Raji (cell line): Measurements from ENCODE around the gene ELFN1.

Source experiments
- POLR2A ChIP-seq: IDR thresholded peaks from 2 replicates; pipeline ENCODE4 v1.6.1; 2011; ENCODE audit warnings: low read depth, low read length, control low read depth; ENCODE audit not compliant: insufficient read depth

The ELFN1 gene

DNA sequence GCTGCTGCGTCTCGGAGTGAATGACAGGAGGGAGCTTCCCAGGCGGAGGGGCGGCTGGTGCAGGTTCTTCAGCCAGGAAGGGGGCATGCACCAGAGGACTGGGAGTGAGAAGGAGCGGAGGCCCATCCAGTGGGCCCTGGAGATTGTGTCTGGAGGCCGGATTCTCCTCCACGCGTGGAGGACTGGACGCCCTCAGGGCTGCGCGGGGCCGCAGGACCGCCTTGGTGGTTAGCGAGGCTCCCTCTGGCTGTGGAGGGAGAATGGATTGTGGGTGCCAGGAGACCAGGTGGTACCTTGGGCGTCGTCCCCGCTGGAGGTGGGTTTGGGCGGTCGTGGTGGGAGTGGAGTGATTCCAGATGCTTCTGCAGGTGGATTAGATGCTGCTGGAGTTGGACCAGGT is 68.9 kb downstream of the ELFN1 start:
- no peak for TF ChIP-seq POLR2A

DNA sequence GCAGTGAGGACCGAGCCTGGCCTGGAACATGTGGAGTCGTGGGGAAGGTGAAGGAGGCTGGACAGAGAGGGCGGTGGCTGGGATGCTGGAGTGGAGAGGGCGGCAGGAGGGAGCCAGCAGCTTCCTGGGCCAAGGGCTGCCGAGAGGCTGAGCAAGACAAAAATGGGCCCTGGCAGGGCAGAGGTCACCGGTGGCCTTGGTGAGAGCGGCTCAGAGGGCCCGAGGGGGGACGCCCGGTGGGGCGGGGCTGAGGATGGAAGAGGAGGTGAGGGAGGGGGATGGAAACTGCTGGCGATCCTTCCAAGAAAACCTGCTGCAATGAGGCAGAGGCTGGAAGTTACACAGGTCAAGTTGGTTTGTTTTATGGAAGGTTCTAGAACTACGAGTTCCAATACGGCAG is 69.5 kb downstream of the ELFN1 start:
- TF ChIP-seq POLR2A = no peak

DNA sequence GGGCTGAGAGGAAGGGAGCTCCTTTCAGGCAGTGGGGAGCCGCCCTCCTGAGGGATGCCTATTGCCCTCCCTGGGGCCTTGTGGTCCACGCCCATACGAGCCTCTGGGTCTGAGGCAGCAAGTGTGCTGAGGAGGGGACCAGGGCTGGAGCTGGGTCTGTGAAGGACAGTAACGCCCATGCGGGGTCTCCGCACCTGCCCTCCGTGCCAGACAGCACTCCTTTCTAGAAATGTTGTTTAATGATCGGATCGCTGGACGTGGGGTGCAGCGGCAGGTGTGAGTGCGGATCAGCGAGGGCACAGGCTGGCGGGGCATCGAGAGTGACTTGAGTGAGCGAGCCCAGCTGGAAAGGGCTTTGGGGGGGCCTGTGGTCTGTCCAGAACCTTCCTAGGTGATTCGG is 70.1 kb downstream of the ELFN1 start:
- TF ChIP-seq POLR2A = no peak

DNA sequence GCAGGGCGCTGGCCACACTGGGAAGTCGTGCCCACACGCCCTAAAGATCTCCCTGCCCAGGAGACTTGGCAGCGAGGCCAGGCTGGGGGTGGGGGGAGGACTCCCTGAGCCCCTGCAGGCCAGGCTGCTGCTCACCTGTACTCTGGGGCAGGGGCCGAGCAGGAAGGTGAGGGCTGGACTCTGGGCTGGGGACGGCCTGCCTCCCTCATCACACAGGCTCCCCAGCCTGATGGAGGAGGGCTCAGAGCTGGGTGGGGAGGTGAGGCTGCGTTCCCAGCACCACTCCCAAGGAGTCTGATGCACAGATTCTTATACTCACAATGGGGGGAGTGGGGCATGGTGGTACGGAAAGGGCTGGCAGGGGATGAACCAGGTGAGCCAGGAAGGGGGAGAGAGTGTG is 71.2 kb downstream of the ELFN1 start:
- no peak for TF ChIP-seq POLR2A

DNA sequence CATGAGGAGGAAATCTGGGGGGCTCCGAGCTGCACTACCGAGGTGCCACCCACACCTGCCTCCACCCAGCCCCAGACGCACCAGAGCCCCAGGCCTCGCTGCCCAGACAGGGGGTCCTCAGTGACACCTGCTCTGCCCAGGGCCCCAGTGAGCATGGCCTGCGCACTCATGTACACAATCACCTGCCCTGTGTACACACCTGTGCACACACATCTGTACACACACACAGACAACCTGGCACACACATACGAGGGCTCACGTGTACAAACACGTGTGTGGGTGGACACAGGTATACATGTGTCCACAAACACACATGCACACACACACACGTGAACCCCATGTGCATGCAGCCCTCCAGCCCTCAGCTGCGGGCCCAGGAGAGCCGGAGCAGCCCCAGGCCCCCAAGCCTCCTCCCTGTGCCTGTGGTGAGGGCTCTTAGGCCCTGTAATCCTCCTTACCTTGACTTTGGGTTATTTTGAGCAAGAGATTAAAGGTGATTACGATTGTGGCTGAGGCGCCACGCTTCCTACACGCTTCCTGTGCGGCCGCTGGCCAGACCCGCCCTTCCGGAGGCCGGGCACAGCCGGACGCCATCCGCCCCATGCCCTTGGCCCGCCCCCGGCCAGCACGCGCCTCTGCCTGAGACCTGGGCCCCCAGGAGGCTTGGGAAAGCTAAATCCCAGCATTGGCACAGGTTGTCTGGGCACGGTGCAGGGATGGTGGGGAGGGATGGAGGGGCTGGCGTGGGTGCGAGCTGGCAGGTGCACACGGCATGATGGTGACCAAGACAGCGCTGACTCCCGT is 71.9 kb downstream of the ELFN1 start:
- no peak for TF ChIP-seq POLR2A

DNA sequence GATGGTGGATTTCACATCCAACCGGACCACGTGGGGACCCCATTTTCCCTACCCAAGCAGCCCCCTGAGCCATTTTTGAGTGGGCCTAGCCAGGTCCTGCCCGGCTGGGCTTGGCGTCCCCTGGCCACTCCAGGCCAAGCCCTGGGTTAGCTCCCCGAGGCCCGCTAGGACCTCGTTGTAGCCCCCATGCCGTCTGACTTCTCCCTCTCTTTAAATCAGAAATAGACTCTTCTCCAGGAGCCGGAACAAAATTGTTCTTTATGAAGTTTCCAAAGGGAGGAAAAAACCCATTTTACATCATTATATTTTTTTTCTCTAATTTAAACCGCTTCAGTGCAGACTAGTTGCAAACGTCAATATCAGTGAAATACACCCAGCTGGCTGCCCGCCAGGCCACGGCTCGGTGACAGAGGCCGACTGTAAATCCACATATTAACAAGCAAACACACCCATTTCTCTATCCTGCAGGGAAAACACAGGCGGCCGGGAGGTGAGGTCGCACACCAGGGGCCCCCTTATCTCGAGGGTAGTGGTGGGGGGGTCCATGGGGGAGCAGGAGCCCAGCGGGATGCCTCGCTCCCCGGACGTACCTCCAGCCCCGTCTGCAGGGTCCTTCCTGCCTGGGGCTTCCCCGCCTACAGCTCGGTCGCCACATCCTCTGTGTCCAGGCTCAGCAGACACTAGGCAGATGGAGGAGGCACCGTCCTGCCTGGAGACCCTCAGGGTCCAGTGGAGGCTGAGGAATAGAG is 72.7 kb downstream of the ELFN1 start:
- no peak for TF ChIP-seq POLR2A

DNA sequence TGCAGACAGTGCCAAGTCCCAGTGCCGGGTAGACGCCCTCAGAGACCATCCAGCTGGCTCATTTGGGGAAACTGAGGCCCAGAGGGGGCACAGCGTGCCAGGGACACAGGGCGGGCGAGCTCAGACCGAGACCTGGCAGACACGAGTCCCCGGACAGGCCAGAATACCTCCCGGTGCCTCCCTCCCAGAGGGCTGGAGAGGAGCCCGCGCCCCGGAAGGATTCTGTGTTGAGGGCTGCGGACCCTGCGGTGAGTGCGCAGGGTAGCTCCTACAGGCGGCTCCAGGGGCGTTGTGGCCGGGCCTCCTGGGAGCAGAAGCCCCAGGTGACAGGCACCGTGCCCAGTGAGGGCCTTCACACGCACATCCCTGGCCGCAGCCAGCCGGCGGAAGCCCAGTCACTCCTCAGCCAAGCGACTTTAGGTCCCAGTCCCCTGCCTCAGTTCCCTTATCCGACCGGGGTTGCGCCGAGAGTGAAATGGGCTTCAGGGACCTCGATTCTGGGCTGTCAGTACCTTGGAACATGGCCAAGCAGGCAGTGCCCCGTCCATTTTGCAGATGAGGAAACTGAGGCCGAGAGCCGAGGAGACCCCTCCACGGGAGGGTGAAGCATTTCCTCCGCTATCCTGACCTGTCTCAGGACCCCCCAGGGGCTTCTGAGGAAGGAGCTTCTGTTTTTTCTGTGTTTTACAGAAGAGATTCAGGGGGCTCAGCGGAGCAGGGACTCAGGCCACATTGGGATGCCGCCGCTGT is 73.6 kb downstream of the ELFN1 start:
- TF ChIP-seq POLR2A = no peak

DNA sequence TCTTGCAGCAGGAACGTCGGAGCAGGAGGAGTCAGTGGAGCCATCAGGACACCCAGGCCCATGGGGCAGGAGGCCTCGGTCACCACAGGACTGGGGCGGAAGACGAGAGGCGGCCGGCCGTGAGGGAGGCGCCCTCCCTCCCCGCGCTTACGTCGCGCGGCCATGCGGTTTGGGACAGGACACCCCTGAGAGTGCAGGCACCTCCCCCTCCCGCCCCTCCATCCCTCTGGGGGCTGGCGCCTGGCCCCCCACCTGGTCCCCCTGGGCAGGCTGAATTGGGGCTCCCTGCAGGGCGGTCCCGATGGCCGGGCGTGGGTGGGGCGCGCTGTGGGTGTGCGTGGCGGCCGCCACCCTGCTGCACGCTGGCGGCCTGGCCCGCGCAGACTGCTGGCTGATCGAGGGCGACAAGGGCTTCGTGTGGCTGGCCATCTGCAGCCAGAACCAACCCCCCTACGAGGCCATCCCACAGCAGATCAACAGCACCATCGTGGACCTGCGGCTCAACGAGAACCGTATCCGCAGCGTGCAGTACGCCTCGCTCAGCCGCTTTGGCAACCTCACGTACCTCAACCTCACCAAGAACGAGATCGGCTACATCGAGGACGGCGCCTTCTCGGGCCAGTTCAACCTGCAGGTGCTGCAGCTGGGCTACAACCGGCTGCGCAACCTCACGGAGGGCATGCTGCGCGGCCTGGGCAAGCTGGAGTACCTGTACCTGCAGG is 74.4 kb downstream of the ELFN1 start:
- TF ChIP-seq POLR2A = no peak

DNA sequence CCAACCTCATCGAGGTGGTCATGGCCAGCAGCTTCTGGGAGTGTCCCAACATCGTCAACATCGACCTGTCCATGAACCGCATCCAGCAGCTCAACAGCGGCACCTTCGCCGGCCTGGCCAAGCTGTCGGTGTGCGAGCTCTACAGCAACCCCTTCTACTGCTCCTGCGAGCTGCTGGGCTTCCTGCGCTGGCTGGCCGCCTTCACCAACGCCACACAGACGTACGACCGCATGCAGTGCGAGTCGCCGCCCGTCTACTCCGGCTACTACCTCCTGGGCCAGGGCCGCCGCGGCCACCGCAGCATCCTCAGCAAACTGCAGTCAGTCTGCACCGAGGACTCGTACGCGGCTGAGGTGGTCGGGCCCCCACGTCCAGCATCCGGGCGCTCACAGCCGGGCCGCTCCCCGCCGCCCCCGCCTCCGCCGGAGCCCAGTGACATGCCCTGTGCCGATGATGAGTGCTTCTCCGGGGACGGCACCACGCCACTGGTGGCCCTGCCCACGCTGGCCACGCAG is 75.0 kb downstream of the ELFN1 start:
- no peak for TF ChIP-seq POLR2A

DNA sequence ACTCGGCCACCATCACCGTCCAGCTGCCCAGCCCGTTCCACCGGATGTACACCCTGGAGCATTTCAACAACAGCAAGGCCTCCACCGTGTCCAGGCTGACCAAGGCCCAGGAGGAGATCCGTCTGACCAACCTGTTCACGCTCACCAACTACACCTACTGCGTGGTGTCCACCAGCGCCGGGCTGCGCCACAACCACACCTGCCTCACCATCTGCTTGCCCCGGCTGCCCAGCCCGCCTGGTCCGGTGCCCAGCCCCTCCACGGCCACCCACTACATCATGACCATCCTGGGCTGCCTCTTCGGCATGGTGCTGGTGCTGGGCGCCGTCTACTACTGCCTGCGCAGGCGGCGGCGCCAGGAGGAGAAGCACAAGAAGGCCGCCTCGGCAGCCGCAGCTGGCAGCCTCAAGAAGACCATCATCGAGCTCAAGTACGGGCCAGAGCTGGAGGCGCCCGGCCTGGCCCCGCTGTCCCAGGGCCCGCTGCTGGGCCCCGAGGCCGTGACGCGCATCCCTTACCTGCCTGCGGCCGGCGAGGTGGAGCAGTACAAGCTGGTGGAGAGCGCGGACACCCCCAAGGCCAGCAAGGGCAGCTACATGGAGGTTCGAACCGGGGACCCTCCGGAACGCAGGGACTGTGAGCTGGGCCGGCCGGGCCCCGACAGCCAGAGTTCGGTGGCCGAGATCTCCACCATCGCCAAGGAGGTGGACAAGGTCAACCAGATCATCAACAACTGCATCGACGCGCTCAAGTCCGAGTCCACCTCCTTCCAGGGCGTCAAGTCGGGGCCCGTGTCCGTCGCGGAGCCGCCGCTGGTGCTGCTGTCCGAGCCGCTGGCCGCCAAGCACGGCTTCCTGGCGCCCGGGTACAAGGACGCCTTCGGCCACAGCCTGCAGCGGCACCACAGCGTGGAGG is 75.8 kb downstream of the ELFN1 start:
- no peak for TF ChIP-seq POLR2A

DNA sequence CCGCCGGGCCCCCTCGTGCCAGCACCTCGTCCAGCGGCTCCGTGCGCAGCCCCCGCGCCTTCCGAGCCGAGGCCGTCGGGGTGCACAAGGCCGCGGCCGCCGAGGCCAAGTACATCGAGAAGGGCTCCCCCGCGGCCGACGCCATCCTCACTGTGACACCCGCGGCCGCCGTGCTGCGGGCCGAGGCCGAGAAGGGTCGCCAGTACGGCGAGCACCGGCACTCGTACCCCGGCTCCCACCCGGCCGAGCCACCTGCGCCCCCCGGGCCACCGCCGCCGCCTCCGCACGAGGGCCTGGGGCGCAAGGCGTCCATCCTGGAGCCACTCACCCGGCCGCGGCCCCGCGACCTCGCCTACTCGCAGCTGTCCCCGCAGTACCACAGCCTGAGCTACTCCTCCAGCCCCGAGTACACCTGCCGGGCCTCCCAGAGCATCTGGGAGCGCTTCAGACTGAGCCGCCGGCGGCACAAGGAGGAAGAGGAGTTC is 76.5 kb downstream of the ELFN1 start:
- no peak for TF ChIP-seq POLR2A

DNA sequence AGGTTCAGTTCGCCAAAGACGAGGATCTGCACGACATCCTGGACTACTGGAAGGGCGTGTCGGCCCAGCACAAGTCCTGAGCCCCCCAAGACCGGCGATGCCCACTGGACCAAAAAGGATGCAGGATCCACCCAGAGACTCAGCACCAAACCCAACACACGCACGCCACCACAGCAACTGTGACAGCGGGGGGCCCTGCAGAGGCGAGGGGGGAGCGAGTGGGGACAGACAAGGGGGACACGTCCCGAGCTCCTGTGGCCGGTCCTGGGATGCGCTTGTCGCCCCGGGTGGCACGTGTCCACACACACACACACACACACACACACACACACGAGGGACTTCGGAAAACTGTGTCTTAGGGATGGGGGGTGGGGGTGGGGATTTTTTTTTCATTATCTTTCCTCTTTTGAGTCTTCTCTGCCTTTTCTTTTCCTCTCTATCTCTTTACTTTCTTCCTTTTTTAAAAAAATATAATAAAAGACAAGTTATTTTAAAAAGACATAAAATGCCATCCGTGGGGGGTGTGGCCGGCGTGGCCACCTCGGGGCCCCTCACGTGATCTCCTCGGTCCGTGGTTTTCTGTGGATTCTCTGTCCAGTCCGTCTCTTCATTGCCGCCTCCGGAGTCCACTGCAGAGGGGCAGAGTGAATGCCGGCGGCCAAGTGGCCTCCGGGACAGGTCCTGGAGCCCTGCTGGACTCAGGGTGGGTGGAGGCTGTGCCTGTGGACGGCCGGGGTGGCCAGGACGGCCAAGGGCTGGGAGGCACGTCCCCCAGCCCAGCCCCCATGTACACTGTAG is 77.1 kb downstream of the ELFN1 start:
- no peak for TF ChIP-seq POLR2A
